Mesothelial cell of epicardium (in vitro differentiated cells): ENCODE measurements around the gene TMEM114. TPM values are rescaled to one million over a fixed set of nuclear protein-coding genes. Genes with fewer than 3 reads are reported as not detected.

Source experiments
- DNase-seq, 2 experiments: peaks; one replicate each; pipeline ENCODE4 v3.0.0; 2021; ENCODE audit warnings: low spot score in 2 of 2; ENCODE audit not compliant: unreplicated experiment in 2 of 2
- H3K27ac Mint-ChIP-seq: 2 replicates; pipeline ENCODE4 v1.8.0; 2021; ENCODE audit warnings: mixed read lengths
- H3K27me3 Mint-ChIP-seq: 2 replicates; pipeline ENCODE4 v1.8.0; 2021; ENCODE audit warnings: low read depth, mixed read lengths
- H3K36me3 Mint-ChIP-seq: 2 replicates; pipeline ENCODE4 v1.8.0; 2021; ENCODE audit warnings: mixed read lengths
- H3K4me1 Mint-ChIP-seq: 2 replicates; pipeline ENCODE4 v1.8.0; 2021; ENCODE audit warnings: mixed read lengths
- H3K4me3 Mint-ChIP-seq: 2 replicates; pipeline ENCODE4 v1.8.0; 2021; ENCODE audit warnings: mild to moderate bottlenecking, moderate library complexity, mixed read lengths
- H3K9me3 Mint-ChIP-seq: 2 replicates; pipeline ENCODE4 v1.8.0; 2021; ENCODE audit warnings: mixed read lengths
- CTCF ChIP-seq: fragments of 200-600 bp; sonication (generic); IDR thresholded peaks from one replicate; pipeline ENCODE4 v1.5.0; 2021; ENCODE audit warnings: antibody characterized with exemption; ENCODE audit not compliant: unreplicated experiment
- total RNA-seq: library from RNA; stranded (reverse); gene quantifications from 3 replicates; pipeline ENCODE4 v1.2.1, GENCODE V29; 2021

The TMEM114 gene
- total RNA-seq, 1 donor from 2014 or later: not detected

GRCh38 chr16:8631373-8631772 is 41.1 kb upstream of the TMEM114 start:
- Mint-ChIP-seq H3K27ac (no peak overlapping the region), H3K36me3 (peaks cover 40% of the 10 kb centered on the region)

GRCh38 chr16:8630255-8630953 is 40.1 kb upstream of the TMEM114 start:
- no peaks in the 10 kb centered on the region for H3K9me3 Mint-ChIP-seq
- H3K36me3 Mint-ChIP-seq: peaks cover 46% of the 10 kb centered on the region
- no peaks in the 10 kb centered on the region for H3K27me3 Mint-ChIP-seq
- H3K4me1 Mint-ChIP-seq: no peaks in the 10 kb centered on the region
- DNase-seq: no peak
- H3K27ac Mint-ChIP-seq: no peak overlapping the region
- TF ChIP-seq CTCF: no peak
- H3K4me3 Mint-ChIP-seq: no peak overlapping the region

More at GRCh38 chr16:8631373-8631772, 41.1 kb upstream of the TMEM114 start:
- no peaks in the 10 kb centered on the region for H3K9me3 Mint-ChIP-seq
- H3K27me3 Mint-ChIP-seq: no peaks in the 10 kb centered on the region
- no peak for TF ChIP-seq CTCF
- no peak for DNase-seq
- H3K4me3 Mint-ChIP-seq: no peak overlapping the region
- H3K4me1 Mint-ChIP-seq: no peaks in the 10 kb centered on the region

DNA sequence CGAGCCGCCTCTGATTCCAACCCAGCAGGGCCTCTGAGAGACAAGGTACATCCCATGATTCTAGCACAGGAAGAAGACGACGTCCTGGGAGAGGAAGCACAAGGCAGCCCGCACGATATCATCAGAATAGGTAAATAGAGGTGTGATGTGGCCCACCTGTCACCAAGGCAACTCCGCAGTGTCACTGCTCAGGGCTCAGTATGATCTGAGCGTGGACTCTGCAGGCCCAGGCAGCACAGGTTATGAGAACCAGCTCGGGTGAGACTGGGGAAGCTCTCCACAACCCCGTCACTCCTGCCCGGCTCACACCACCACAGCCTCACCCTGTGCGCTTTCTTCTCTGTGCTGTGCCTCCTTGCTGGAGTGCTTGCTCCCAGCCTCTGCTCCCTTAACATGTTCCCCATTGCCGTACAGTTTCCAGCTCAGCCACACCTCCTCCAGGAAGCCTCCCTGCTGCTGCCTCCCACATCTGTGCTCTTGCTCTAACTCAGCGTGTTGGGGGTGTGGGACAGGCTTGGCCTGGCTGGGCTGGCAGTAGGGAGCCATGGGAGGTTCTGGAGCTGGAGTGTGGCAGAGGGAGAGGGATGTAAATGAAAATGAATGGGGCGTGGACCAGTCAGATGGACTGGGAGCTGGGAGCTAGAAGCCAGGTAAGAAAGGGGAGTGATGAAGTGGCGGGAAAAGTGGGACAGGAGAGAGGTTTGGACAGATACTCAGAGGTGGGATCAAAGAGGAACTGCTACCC is 38.8 kb upstream of the TMEM114 start:
- Mint-ChIP-seq H3K9me3 (no peaks in the 10 kb centered on the region), H3K4me3 (no peak overlapping the region), H3K4me1 (no peaks in the 10 kb centered on the region), H3K27me3 (no peaks in the 10 kb centered on the region), H3K36me3 (peaks cover 45% of the 10 kb centered on the region), H3K27ac (no peak overlapping the region)
- no peak for DNase-seq
- no peak for TF ChIP-seq CTCF

- DNase-seq: no peak
- Mint-ChIP-seq H3K36me3 (peaks cover 42% of the 10 kb centered on the region), H3K4me3 (no peak overlapping the region), H3K27ac (no peak overlapping the region), H3K27me3 (no peaks in the 10 kb centered on the region), H3K9me3 (no peaks in the 10 kb centered on the region), H3K4me1 (peaks cover 3% of the 10 kb centered on the region)
- TF ChIP-seq CTCF: no peak
Observed at GRCh38 chr16:8627456-8627855, 37.1 kb upstream of the TMEM114 start.

DNA sequence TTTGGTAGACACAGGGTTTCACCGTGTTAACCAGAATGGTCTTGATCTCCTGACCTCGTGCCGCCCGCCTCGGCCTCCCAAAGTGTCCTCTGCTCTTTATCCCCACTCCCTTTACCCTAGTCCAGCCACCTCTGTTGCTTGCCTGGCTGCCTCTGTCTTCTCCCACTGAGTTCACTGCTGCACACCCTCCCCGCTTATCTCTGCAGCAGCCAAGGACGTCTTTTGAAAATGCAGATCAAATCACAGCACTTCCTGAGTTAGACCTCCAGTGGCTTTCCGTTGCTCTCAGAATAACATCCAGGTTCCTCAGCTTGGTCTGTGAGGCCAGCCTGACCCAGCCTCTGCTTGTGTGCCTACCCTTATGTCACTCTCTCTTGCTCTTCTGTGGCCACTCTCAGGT is 36.6 kb upstream of the TMEM114 start:
- Mint-ChIP-seq H3K36me3 (peaks cover 41% of the 10 kb centered on the region), H3K27ac (no peak overlapping the region), H3K9me3 (no peaks in the 10 kb centered on the region), H3K4me1 (peaks cover 8% of the 10 kb centered on the region), H3K27me3 (no peaks in the 10 kb centered on the region), H3K4me3 (no peak overlapping the region)
- no peak for DNase-seq
- TF ChIP-seq CTCF: no peak
